Measurements from ENCODE around the gene GPC6. TPM values are rescaled to one million over a fixed set of nuclear protein-coding genes. Genes with fewer than 3 reads are reported as not detected.

GPC6 gene
- total and polyA plus RNA-seq, 2 donors (not counting 3 experiments of a cell fraction or from before 2014, with no cell fraction given): 0.01 TPM; not detected in 1

DNA sequence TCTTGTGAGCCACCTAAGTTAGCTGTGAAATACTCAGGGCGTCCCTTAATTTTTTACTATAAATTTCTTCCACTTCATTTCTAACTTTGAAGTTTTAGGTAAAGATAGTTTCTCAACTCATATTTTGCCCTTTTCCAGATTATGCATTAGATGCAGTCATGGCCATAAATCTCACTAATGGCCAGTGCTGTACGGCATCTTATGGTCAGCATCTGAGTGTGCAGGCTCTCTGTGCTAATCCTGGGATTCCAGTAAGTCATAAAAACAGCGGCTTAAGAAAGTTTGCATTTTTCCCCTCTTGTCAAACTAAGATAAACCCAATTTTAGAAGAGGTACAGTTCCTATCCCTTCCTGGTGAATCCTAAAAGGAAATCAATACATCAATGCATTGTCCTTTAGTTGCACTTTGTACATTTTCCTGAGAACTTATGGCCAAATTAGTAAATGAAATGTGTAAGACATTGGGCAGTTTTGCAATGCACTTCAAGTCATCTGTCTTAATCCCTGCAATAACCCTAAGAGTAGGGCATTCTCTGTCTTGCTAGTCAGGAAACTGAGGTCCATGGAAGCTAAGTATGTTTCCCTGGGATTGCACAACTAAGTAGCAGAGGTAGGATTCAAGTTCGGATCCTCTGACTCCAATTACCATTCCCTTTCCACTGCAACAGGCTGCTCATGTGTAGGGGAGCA lies 1106.7 kb downstream of the GPC6 start:
- H3K27me3 ChIP-seq (ENCODE audit: control insufficient read depth in 2 of 2, insufficient read depth in 2 of 2, low read length in 2 of 2): peaks cover 0 to 3% of the 10 kb centered on the region in 2 experiments
- no peak for TF ChIP-seq JUN (IDR thresholded peaks at IDR 0.05; ENCODE audit: borderline replicate concordance, insufficient read depth, insufficient read length, low read depth)
- no peak for TF ChIP-seq POLR2A (IDR thresholded peaks at IDR 0.05; ENCODE audit: low read depth, low read length)
- no peak for TF ChIP-seq EZH2 (IDR thresholded peaks at IDR 0.05; ENCODE audit: borderline replicate concordance, low read depth, low read length, severe bottlenecking)
- TF ChIP-seq, protein P1, sequence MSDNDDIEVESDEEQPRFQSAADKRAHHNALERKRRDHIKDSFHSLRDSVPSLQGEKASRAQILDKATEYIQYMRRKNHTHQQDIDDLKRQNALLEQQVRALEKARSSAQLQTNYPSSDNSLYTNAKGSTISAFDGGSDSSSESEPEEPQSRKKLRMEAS (IDR thresholded peaks at IDR 0.05; ENCODE audit: insufficient read depth, insufficient read length): no peak
- TF ChIP-seq MYC (IDR thresholded peaks at IDR 0.05; ENCODE audit: low read depth, low read length): no peak
- H3K9me3 ChIP-seq (replicated peaks; ENCODE audit: control insufficient read depth, insufficient read depth, low read length): no peaks in the 10 kb centered on the region
- H2AFZ ChIP-seq (ENCODE audit: low read depth, low read length): no peak overlapping the region
- no TSS peak for BruUV-seq (replicated peaks)
- DNase-seq (ENCODE audit: low read depth, low spot score) (no peak), FAIRE-seq (no peak)
- dilution Hi-C loops (cut with MboI; ENCODE audit: extremely low pct_ligation_motif_present, low sequenced_read_pairs): no loop called here
- H3K79me2 ChIP-seq (ENCODE audit: control insufficient read depth, insufficient read depth, low read length): no peaks in the 10 kb centered on the region
- H4K20me1 ChIP-seq (replicated peaks; ENCODE audit: control insufficient read depth, extremely low read depth, insufficient read depth, low read length): no peaks in the 10 kb centered on the region
- H3K36me3 ChIP-seq (ENCODE audit: control insufficient read depth in 2 of 2, extremely low read depth in 1 of 2, insufficient read depth in 2 of 2, low read length in 2 of 2): no peaks in the 10 kb centered on the region
- no peaks in the 10 kb centered on the region for H3K9me1 ChIP-seq (replicated peaks; ENCODE audit: control insufficient read depth, extremely low read depth, insufficient read depth, low read length)
- intact Hi-C loops (cut with micrococcal nuclease): no loop called here
- no peak overlapping the region for H3K27ac ChIP-seq (ENCODE audit: insufficient read depth, low read depth, low read length)
- ChIA-PET POLR2A (no interaction called here), CTCF (no interaction called here)
- H3K4me3 ChIP-seq (replicated peaks in 1 of 3; ENCODE audit: insufficient read depth in 1 of 3, low read depth in 1 of 3, low read length in 3 of 3): no peak overlapping the region
- no peaks in the 10 kb centered on the region for H3K4me1 ChIP-seq (ENCODE audit: control insufficient read depth, extremely low read depth, insufficient read depth, low read length)
- H3K9ac ChIP-seq (replicated peaks; ENCODE audit: extremely low read depth, insufficient read depth, low read length): no peak overlapping the region
- H3K4me2 ChIP-seq (ENCODE audit: insufficient read depth, low read length): no peak overlapping the region

GRCh38 chr13:94335761-94336526 lies 1109.3 kb downstream of the GPC6 start:
- intact Hi-C loops (cut with micrococcal nuclease): no loop called here
- no TSS peak for BruUV-seq (replicated peaks)
- Histone ChIP-seq H2AFZ (ENCODE audit: low read depth, low read length) (no peak overlapping the region), H4K20me1 (replicated peaks; ENCODE audit: control insufficient read depth, extremely low read depth, insufficient read depth, low read length) (no peaks in the 10 kb centered on the region), H3K36me3 (ENCODE audit: control insufficient read depth in 2 of 2, extremely low read depth in 1 of 2, insufficient read depth in 2 of 2, low read length in 2 of 2) (no peaks in the 10 kb centered on the region), H3K4me2 (ENCODE audit: insufficient read depth, low read length) (no peak overlapping the region), H3K79me2 (ENCODE audit: control insufficient read depth, insufficient read depth, low read length) (no peaks in the 10 kb centered on the region), H3K27me3 (ENCODE audit: control insufficient read depth in 2 of 2, insufficient read depth in 2 of 2, low read length in 2 of 2) (peaks cover 0 to 3% of the 10 kb centered on the region in 2 experiments), H3K4me1 (ENCODE audit: control insufficient read depth, extremely low read depth, insufficient read depth, low read length) (no peaks in the 10 kb centered on the region), H3K27ac (ENCODE audit: insufficient read depth, low read depth, low read length) (no peak overlapping the region), H3K4me3 (replicated peaks in 1 of 3; ENCODE audit: insufficient read depth in 1 of 3, low read depth in 1 of 3, low read length in 3 of 3) (no peak overlapping the region), H3K9ac (replicated peaks; ENCODE audit: extremely low read depth, insufficient read depth, low read length) (no peak overlapping the region), H3K9me1 (replicated peaks; ENCODE audit: control insufficient read depth, extremely low read depth, insufficient read depth, low read length) (no peaks in the 10 kb centered on the region), H3K9me3 (replicated peaks; ENCODE audit: control insufficient read depth, insufficient read depth, low read length) (no peaks in the 10 kb centered on the region)
- no peak for TF ChIP-seq MYC (IDR thresholded peaks at IDR 0.05; ENCODE audit: low read depth, low read length)
- TF ChIP-seq, protein P1 (IDR thresholded peaks at IDR 0.05; ENCODE audit: insufficient read depth, insufficient read length): no peak
- TF ChIP-seq POLR2AphosphoS5 (IDR thresholded peaks at IDR 0.05; ENCODE audit: insufficient read depth, low read depth, low read length): no peak
- no peak for TF ChIP-seq GATA2 (IDR thresholded peaks at IDR 0.05; ENCODE audit: insufficient read depth, insufficient read length, low read depth, low read length)
- TF ChIP-seq FOS (IDR thresholded peaks at IDR 0.05; ENCODE audit: borderline replicate concordance, insufficient read depth, low read length): no peak
- TF ChIP-seq EZH2 (IDR thresholded peaks at IDR 0.05; ENCODE audit: borderline replicate concordance, low read depth, low read length, severe bottlenecking): no peak
- TF ChIP-seq JUN (IDR thresholded peaks at IDR 0.05; ENCODE audit: borderline replicate concordance, insufficient read depth, insufficient read length, low read depth): no peak
- FAIRE-seq (no peak), DNase-seq (ENCODE audit: low read depth, low spot score) (peak; percentile 10)
- CTCF ChIA-PET: interaction anchor here (1.6 kb wide), 1 partner anchor 10 kb away, joined by 3 read pairs; no protein-coding TSS in a partner anchor
- POLR2A ChIA-PET: no interaction called here
- dilution Hi-C loops (cut with MboI; ENCODE audit: extremely low pct_ligation_motif_present, low sequenced_read_pairs): no loop called here

Data from endothelial cell of umbilical vein (primary cell).